Measurements from ENCODE around the gene C2orf49. TPM values are rescaled to one million over a fixed set of nuclear protein-coding genes. Genes with fewer than 3 reads are reported as not detected.

C2orf49 gene
- total and polyA plus RNA-seq, 9 of the 15 experiments (the other 6 are each of a cell fraction or from before 2014, with no cell fraction given): 17.9 to 38.2 (median 25.6) TPM

DNA sequence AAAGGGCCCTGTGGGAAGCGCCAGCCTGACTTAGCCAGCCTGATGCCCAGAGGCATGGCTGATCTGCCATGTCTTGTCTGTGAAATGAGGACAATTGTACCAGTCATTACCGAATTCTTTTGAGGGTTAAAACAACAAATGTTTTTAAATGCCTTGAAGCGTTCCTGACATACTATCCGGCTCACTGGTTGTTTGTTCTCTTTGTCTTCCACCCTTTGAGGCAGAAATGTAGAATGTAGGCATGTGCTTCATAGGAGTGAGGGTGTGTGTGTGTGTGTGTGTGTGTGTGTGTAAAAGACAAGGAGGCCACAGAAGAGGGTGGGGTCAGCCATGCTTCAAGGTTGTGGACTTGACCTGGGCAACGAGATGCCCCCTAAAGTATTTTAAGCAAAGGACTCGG lies 43.3 kb upstream of the C2orf49 start:
- Histone ChIP-seq H3K36me3 (ENCODE audit: control insufficient read depth, insufficient read depth, low read length) (peaks cover 67% of the 10 kb centered on the region), H4K20me1 (replicated peaks; ENCODE audit: control insufficient read depth, insufficient read depth, low read length) (no peaks in the 10 kb centered on the region; the same call in 1 of the 2 replicates), H3K79me2 (ENCODE audit: control insufficient read depth, insufficient read depth, low read length) (no peaks in the 10 kb centered on the region), H3K4me3 (no peak overlapping the region), H3K9me3 (replicated peaks; ENCODE audit: control insufficient read depth, insufficient read depth, low read depth, low read length) (no peaks in the 10 kb centered on the region), H3K27me3 (ENCODE audit: control insufficient read depth in 2 of 2, insufficient read depth in 2 of 2, low read length in 2 of 2) (no peaks in the 10 kb centered on the region), H3K4me2 (ENCODE audit: insufficient read depth, low read length) (no peak overlapping the region), H3K9me1 (ENCODE audit: control insufficient read depth, insufficient read depth, low read length) (no peaks in the 10 kb centered on the region), H3K27ac (ENCODE audit: extremely low read depth, low read depth, low read length) (no peak overlapping the region), H2AFZ (ENCODE audit: low read depth, low read length) (no peak overlapping the region), H3K4me1 (replicated peaks in 1 of 2; ENCODE audit: control insufficient read depth in 2 of 2, insufficient read depth in 2 of 2, low read length in 2 of 2) (no peaks in the 10 kb centered on the region), H3K9ac (ENCODE audit: insufficient read depth in 1 of 2, low read depth in 2 of 2, low read length in 2 of 2) (no peak overlapping the region)
- no peak for TF ChIP-seq BCOR (IDR thresholded peaks at IDR 0.05)
- no peak for DNase-seq (ENCODE audit: extremely low read depth in 1 of 4, low spot score in 3 of 4)
- CTCF ChIA-PET (ENCODE audit: low intra/inter-chr PET ratio): interaction anchor here (1.4 to 2.7 kb wide), 2 partner anchors 178 to 180 kb away, joined by 5 to 15 read pairs; no protein-coding TSS in a partner anchor
- WGBS (ENCODE audit: insufficient coverage, low coverage, missing lambda C conversion rate): 90% methylated on average over 6 of the region's 6 CpGs
- FAIRE-seq: no peak
- no peak for ATAC-seq
- in situ Hi-C loops (cut with MboI): loop anchor here (5.0 kb wide), 1 partner anchor 177 kb away; no protein-coding TSS in a partner anchor
- POLR2A ChIA-PET: no interaction called here
- intact Hi-C loops (cut with micrococcal nuclease): no loop called here
- no TSS peak for BruUV-seq (replicated peaks)

DNA sequence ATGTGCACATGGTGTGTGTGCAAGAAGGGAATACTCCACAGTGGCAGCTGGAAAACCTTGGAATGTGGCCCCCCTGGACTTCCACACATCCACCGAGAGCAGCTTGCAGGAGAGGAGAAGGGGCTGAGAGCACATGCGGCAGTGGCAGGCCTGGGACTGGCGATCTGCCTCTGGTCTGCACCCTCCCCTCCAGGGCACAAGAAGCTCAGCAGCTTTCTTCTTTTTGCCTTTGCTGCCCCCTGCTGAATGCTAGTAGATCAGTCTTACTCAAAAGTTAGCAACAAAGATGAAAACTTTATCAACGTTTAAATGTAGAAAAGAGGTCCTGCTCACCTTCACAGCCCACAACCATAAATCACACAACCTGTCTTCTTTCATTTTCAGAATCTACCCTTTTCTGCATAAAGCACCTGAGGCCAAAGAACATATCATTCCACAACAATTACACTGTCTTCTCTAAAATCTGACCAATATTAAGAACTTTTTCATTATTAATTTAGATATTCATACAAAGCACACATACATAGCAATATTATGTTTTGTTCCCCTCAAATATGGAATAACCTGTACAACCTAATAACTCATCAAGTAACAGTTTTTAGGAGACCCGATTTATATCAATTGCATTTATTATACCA lies 42.4 kb upstream of the C2orf49 start:
- in situ Hi-C loops (cut with MboI) (loop anchor here (5.0 kb wide), 1 partner anchor 178 kb away; no protein-coding TSS in a partner anchor), intact Hi-C loops (cut with micrococcal nuclease) (loop anchor here (1.0 to 5.0 kb wide), 2 partner anchors 58 to 181 kb away; no protein-coding TSS in a partner anchor)
- no peaks in the 10 kb centered on the region for H3K9me1 ChIP-seq (ENCODE audit: control insufficient read depth, insufficient read depth, low read length)
- peak overlapping the region; percentile 41; the same call in 1 of the 2 replicates for H2AFZ ChIP-seq (ENCODE audit: low read depth, low read length)
- DNase-seq (ENCODE audit: extremely low read depth in 1 of 4, low spot score in 3 of 4) (peak; percentile 59 to 67 (median 66)), ATAC-seq (peak; percentile 98), FAIRE-seq (peak; percentile 57)
- no peaks in the 10 kb centered on the region for H3K27me3 ChIP-seq (ENCODE audit: control insufficient read depth in 2 of 2, insufficient read depth in 2 of 2, low read length in 2 of 2)
- H3K4me2 ChIP-seq (ENCODE audit: insufficient read depth, low read length): no peak overlapping the region
- no peaks in the 10 kb centered on the region; the same call in 1 of the 2 replicates for H4K20me1 ChIP-seq (replicated peaks; ENCODE audit: control insufficient read depth, insufficient read depth, low read length)
- WGBS (ENCODE audit: insufficient coverage, low coverage, missing lambda C conversion rate): 25% methylated on average over 4 of the region's 5 CpGs
- H3K27ac ChIP-seq (ENCODE audit: extremely low read depth, low read depth, low read length): no peak overlapping the region
- no peak overlapping the region for H3K9ac ChIP-seq (ENCODE audit: insufficient read depth in 1 of 2, low read depth in 2 of 2, low read length in 2 of 2)
- H3K4me3 ChIP-seq: no peak overlapping the region
- CTCF ChIA-PET (ENCODE audit: low intra/inter-chr PET ratio): interaction anchor here (1.4 to 2.7 kb wide), 2 partner anchors 179 to 181 kb away, joined by 5 to 15 read pairs; no protein-coding TSS in a partner anchor
- no peaks in the 10 kb centered on the region for H3K4me1 ChIP-seq (replicated peaks in 1 of 2; ENCODE audit: control insufficient read depth in 2 of 2, insufficient read depth in 2 of 2, low read length in 2 of 2)
- H3K36me3 ChIP-seq (ENCODE audit: control insufficient read depth, insufficient read depth, low read length): peaks cover 59% of the 10 kb centered on the region
- H3K79me2 ChIP-seq (ENCODE audit: control insufficient read depth, insufficient read depth, low read length): peaks cover 4% of the 10 kb centered on the region; the same call in 1 of the 3 replicates
- no TSS peak for BruUV-seq (replicated peaks)
- H3K9me3 ChIP-seq (replicated peaks; ENCODE audit: control insufficient read depth, insufficient read depth, low read depth, low read length): no peaks in the 10 kb centered on the region
- POLR2A ChIA-PET: no interaction called here
- TF ChIP-seq ZNF224 (CRISPR knock-in tag; IDR thresholded peaks at IDR 0.05) (no peak), MYC (IDR thresholded peaks at IDR 0.05; ENCODE audit: low read depth, low read length) (no peak), MYC (CRISPR knock-in tag; IDR thresholded peaks at IDR 0.05; ENCODE audit: borderline replicate concordance, low read depth) (no peak), MEIS2 (IDR thresholded peaks at IDR 0.05; ENCODE audit: partially characterized antibody) (peak; percentile 21)
- TF ChIP-seq, protein P1, sequence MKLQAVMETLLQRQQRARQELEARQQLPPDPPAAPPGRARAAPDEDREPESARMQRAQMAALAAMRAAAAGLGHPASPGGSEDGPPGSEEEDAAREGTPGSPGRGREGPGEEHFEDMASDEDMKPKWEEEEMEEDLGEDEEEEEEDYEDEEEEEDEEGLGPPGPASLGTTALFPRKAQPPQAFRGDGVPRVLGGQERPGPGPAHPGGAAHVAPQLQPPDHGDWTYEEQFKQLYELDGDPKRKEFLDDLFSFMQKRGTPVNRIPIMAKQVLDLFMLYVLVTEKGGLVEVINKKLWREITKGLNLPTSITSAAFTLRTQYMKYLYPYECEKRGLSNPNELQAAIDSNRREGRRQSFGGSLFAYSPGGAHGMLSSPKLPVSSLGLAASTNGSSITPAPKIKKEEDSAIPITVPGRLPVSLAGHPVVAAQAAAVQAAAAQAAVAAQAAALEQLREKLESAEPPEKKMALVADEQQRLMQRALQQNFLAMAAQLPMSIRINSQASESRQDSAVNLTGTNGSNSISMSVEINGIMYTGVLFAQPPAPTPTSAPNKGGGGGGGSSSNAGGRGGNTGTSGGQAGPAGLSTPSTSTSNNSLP (IDR thresholded peaks at IDR 0.05; ENCODE audit: borderline replicate concordance, low read depth, low read length): no peak
- TF ChIP-seq, protein P2, sequence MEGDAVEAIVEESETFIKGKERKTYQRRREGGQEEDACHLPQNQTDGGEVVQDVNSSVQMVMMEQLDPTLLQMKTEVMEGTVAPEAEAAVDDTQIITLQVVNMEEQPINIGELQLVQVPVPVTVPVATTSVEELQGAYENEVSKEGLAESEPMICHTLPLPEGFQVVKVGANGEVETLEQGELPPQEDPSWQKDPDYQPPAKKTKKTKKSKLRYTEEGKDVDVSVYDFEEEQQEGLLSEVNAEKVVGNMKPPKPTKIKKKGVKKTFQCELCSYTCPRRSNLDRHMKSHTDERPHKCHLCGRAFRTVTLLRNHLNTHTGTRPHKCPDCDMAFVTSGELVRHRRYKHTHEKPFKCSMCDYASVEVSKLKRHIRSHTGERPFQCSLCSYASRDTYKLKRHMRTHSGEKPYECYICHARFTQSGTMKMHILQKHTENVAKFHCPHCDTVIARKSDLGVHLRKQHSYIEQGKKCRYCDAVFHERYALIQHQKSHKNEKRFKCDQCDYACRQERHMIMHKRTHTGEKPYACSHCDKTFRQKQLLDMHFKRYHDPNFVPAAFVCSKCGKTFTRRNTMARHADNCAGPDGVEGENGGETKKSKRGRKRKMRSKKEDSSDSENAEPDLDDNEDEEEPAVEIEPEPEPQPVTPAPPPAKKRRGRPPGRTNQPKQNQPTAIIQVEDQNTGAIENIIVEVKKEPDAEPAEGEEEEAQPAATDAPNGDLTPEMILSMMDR (IDR thresholded peaks at IDR 0.05 in 2 of 3, conservative IDR thresholded peaks at IDR 0.05 in 1 of 3; ENCODE audit: insufficient read depth in 2 of 3, low read depth in 1 of 3, low read length in 3 of 3): peak; percentile 65 to 73 (median 73)
- TF ChIP-seq, protein P3, sequence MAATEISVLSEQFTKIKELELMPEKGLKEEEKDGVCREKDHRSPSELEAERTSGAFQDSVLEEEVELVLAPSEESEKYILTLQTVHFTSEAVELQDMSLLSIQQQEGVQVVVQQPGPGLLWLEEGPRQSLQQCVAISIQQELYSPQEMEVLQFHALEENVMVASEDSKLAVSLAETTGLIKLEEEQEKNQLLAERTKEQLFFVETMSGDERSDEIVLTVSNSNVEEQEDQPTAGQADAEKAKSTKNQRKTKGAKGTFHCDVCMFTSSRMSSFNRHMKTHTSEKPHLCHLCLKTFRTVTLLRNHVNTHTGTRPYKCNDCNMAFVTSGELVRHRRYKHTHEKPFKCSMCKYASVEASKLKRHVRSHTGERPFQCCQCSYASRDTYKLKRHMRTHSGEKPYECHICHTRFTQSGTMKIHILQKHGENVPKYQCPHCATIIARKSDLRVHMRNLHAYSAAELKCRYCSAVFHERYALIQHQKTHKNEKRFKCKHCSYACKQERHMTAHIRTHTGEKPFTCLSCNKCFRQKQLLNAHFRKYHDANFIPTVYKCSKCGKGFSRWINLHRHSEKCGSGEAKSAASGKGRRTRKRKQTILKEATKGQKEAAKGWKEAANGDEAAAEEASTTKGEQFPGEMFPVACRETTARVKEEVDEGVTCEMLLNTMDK (IDR thresholded peaks at IDR 0.05; ENCODE audit: borderline replicate concordance, insufficient read depth, low read depth, low read length, poor library complexity, severe bottlenecking): peak; percentile 11

Measured in K562 (cell line).